ENCODE measurements around the gene COX6B1.
A peak's percentile ranks its signal among the peaks of the same experiment; 100 is the strongest.

GRCh38 chr19:35657904-35658700, 10.0 kb downstream of the COX6B1 start:
- no peak for TF ChIP-seq ZEB2 (tag by site-specific recombination; IDR thresholded peaks at IDR 0.05)
- peak; percentile 27; the same call in 1 of the 2 replicates for TF ChIP-seq CTCF (tag by site-specific recombination; IDR thresholded peaks at IDR 0.05)
- no peak for TF ChIP-seq ZNF692 (tag by site-specific recombination; IDR thresholded peaks at IDR 0.05)
- TF ChIP-seq ZNF621 (tag by site-specific recombination; IDR thresholded peaks at IDR 0.05): no peak
- TF ChIP-seq, protein P1, sequence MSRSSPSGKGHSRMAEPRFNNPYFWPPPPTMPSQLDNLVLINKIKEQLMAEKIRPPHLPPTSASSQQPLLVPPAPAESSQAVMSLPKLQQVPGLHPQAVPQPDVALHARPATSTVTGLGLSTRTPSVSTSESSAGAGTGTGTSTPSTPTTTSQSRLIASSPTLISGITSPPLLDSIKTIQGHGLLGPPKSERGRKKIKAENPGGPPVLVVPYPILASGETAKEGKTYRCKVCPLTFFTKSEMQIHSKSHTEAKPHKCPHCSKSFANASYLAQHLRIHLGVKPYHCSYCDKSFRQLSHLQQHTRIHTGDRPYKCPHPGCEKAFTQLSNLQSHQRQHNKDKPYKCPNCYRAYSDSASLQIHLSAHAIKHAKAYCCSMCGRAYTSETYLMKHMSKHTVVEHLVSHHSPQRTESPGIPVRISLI (tag by site-specific recombination; IDR thresholded peaks at IDR 0.05): no peak

Measured in HEK293 (cell line).